HepG2 (cell line): ENCODE data around the gene C14orf119. TPM values are rescaled to one million over a fixed set of nuclear protein-coding genes. Genes with fewer than 3 reads are reported as not detected.

Source experiments
- ATAC-seq: fragments of 200-7000 bp; cut with Tn5 transposase; 3 replicates; pipeline ENCODE4 v1.9.1; 2020; ENCODE audit warnings: mild to moderate bottlenecking, moderate library complexity
- BruUV-seq: library from RNA; stranded (reverse); fragments of 400-500 nt; replicated peaks from 2 replicates; lab custom pipeline; 2021; lab: Mats Ljungman, UMichigan
- CTCF ChIA-PET: fragments of 300-600 bp; formaldehyde crosslinking; extraction: SDS; loops from one replicate; lab custom pipeline; 2021; ENCODE audit warnings: low total read pairs, inconsistent platforms, low intra/inter-chr PET ratio; lab: Yijun Ruan, JAX
- POLR2A ChIA-PET: fragments of 350-600 bp; sonication (Branson Sonifier 250); formaldehyde crosslinking; loops from one replicate; lab custom pipeline; 2020; ENCODE audit warnings: antibody characterized with exemption, inconsistent platforms; lab: Yijun Ruan, JAX
- DNase-seq: peaks from one replicate; pipeline ENCODE4 v3.0.0-alpha.2; 2015; ENCODE audit warnings: low spot score
- FAIRE-seq: peaks from 3 replicates; lab custom pipeline; 2011; peaks lifted over from hg19 to GRCh38; lab: Jason Lieb, UNC
- H2AFZ ChIP-seq: one replicate; pipeline ENCODE4 v1.6.1; 2011; ENCODE audit warnings: low read length, inconsistent platforms
- H3K27ac ChIP-seq: fragments of 300-600 bp; 3 replicates; pipeline ENCODE4 v1.8.0; 2011; ENCODE audit warnings: mixed run types, mild to moderate bottlenecking, mixed read lengths, low read length, inconsistent platforms; ENCODE audit not compliant: insufficient read depth; ENCODE audit errors: extremely low read length
- H3K27me3 ChIP-seq, 2 experiments: fragments of 200-600 bp in 1 of 2; 2 replicates in 1 of 2; 3 replicates in 1 of 2; pipeline versions ENCODE4 v1.6.0 to v1.8.0; 2011; ENCODE audit warnings: low read length in 2 of 2, mild to moderate bottlenecking in 2 of 2, moderate library complexity in 2 of 2, inconsistent platforms in 1 of 2; ENCODE audit not compliant: insufficient read depth in 2 of 2, control insufficient read depth in 1 of 2
- H3K36me3 ChIP-seq, 2 experiments: fragments of 200-600 bp in 1 of 2; replicated peaks in 1 of 2; 2 replicates in 1 of 2; 3 replicates in 1 of 2; pipeline versions ENCODE4 v1.5.1 to v1.8.0; 2011; ENCODE audit warnings: low read length in 2 of 2, inconsistent platforms in 1 of 2; ENCODE audit not compliant: insufficient read depth in 2 of 2, control insufficient read depth in 1 of 2
- H3K4me1 ChIP-seq: 2 replicates; pipeline ENCODE4 v1.5.1; 2012; ENCODE audit warnings: low read length, inconsistent platforms; ENCODE audit not compliant: insufficient read depth
- H3K4me2 ChIP-seq: 2 replicates; pipeline ENCODE4 v1.6.0; 2011; ENCODE audit warnings: low read depth, low read length, inconsistent platforms
- H3K4me3 ChIP-seq, 3 experiments: fragments of 200-600 bp in 1 of 3; sonication (generic), shearing (Covaris generic) in 1 of 3; replicated peaks in 1 of 3; 2 replicates each; pipeline ENCODE4 v1.5.1; 2011 to 2016; ENCODE audit warnings: low read length in 3 of 3, inconsistent platforms in 2 of 3, low read depth in 2 of 3, mild to moderate bottlenecking in 2 of 3, control low read depth in 1 of 3, mixed read lengths in 1 of 3; ENCODE audit not compliant: insufficient read depth in 1 of 3
- H3K79me2 ChIP-seq: one replicate; pipeline ENCODE4 v1.6.1; 2011; ENCODE audit warnings: low read length, inconsistent platforms; ENCODE audit not compliant: insufficient read depth
- H3K9ac ChIP-seq: 2 replicates; pipeline ENCODE4 v1.6.0; 2011; ENCODE audit warnings: mild to moderate bottlenecking, low read depth, low read length, inconsistent platforms; ENCODE audit not compliant: insufficient read depth
- H3K9me3 ChIP-seq: 2 replicates; pipeline ENCODE4 v1.5.1; 2012; ENCODE audit warnings: mild to moderate bottlenecking, low read length
- H4K20me1 ChIP-seq: 2 replicates; pipeline ENCODE4 v1.6.0; 2011; ENCODE audit warnings: inconsistent platforms, mild to moderate bottlenecking, low read length, moderate library complexity; ENCODE audit not compliant: insufficient read depth
- AKAP8 ChIP-seq: sonication (generic); formaldehyde crosslinking; IDR thresholded peaks from 2 replicates; pipeline ENCODE4 v1.5.1; 2020; ENCODE audit warnings: mild to moderate bottlenecking, missing genetic modification reagents
- ATF7-NPFF ChIP-seq: sonication (generic); formaldehyde crosslinking; IDR thresholded peaks from 2 replicates; pipeline ENCODE4 v1.8.1; 2023; ENCODE audit warnings: mild to moderate bottlenecking, low read depth, missing genetic modification reagents, moderate library complexity
- HHEX ChIP-seq: IDR thresholded peaks from 2 replicates; pipeline ENCODE4 v1.6.1; 2016; ENCODE audit warnings: control low read depth
- HIVEP1 ChIP-seq: sonication (generic); formaldehyde crosslinking; IDR thresholded peaks from 2 replicates; pipeline ENCODE4 v1.4.0; 2020; ENCODE audit warnings: mild to moderate bottlenecking, missing genetic modification reagents
- KDM2A ChIP-seq: sonication (generic); formaldehyde crosslinking; IDR thresholded peaks from 2 replicates; pipeline ENCODE4 v1.4.0; 2020; ENCODE audit warnings: low read depth, missing genetic modification reagents, borderline replicate concordance
- MTA3 ChIP-seq: sonication (generic); formaldehyde crosslinking; IDR thresholded peaks from 2 replicates; pipeline ENCODE4 v1.4.0; 2020; ENCODE audit warnings: missing genetic modification reagents
- POLR2AphosphoS5 ChIP-seq: IDR thresholded peaks from 2 replicates; pipeline ENCODE4 v1.6.1; 2012; ENCODE audit warnings: low read depth, low read length
- SSRP1 ChIP-seq: IDR thresholded peaks from 2 replicates; pipeline ENCODE4 v1.6.1; 2016; ENCODE audit warnings: control low read depth
- ZNF251 ChIP-seq: sonication (generic); formaldehyde crosslinking; IDR thresholded peaks from 2 replicates; pipeline ENCODE4 v1.9.0; 2021; ENCODE audit warnings: mild to moderate bottlenecking, missing genetic modification reagents
- ZNF430 ChIP-seq: sonication (generic); formaldehyde crosslinking; IDR thresholded peaks from 2 replicates; pipeline ENCODE4 v1.9.0; 2021; ENCODE audit warnings: mild to moderate bottlenecking, missing genetic modification reagents
- ZNF615 ChIP-seq: sonication (generic); formaldehyde crosslinking; IDR thresholded peaks from 2 replicates; pipeline ENCODE4 v1.5.0; 2020; ENCODE audit warnings: mild to moderate bottlenecking, missing genetic modification reagents, borderline replicate concordance
- ZNF652 ChIP-seq: IDR thresholded peaks from 2 replicates; pipeline ENCODE4 v1.6.1; 2016; ENCODE audit warnings: low read depth, borderline replicate concordance
- ZNF768 ChIP-seq: sonication (generic); formaldehyde crosslinking; IDR thresholded peaks from 2 replicates; pipeline ENCODE4 v1.4.0; 2020; ENCODE audit warnings: missing genetic modification reagents
- ZNF776 ChIP-seq: sonication (generic); formaldehyde crosslinking; IDR thresholded peaks from 2 replicates; pipeline ENCODE4 v1.4.0; 2020; ENCODE audit warnings: mild to moderate bottlenecking, missing genetic modification reagents
- ZNF781 ChIP-seq: sonication (generic); formaldehyde crosslinking; IDR thresholded peaks from 2 replicates; pipeline ENCODE4 v1.5.1; 2020; ENCODE audit warnings: borderline replicate concordance, mild to moderate bottlenecking, missing genetic modification reagents; ENCODE audit errors: not compliant biosample characterization
- ZNF891 ChIP-seq: sonication (generic); formaldehyde crosslinking; IDR thresholded peaks from 2 replicates; pipeline ENCODE4 v1.5.0; 2020; ENCODE audit warnings: mild to moderate bottlenecking, missing genetic modification reagents
- WGBS: methylation state at CpG from one replicate; pipeline ENCODE4 v1.1.6; 2017; ENCODE audit warnings: low lambda C conversion rate; 5-methylcytosine and 5-hydroxymethylcytosine counted together
- in situ Hi-C: cut with HindIII; loops from 2 replicates; pipeline ENCODE4 v1.10.0; 2017; ENCODE audit warnings: low pct_unique_long_range_greater_than_20kb; ENCODE audit not compliant: extremely low pct_ligation_motif_present
- intact Hi-C: fragments of 100-400 bp; cut with micrococcal nuclease; formaldehyde crosslinking; loops from one replicate; pipeline ENCODE4 v1.10.0; 2022; ENCODE audit not compliant: unreplicated experiment
- polyA plus RNA-seq, 8 experiments: library from polyadenylated mRNA; depleted of rRNA in 3 of 8; stranded (reverse) in 7 of 8; unstranded in 1 of 8; fragments of >200 nt; fragmentation: Illumina TruSeq in 4 of 8; extraction: Trizol in 4 of 8; gene quantifications; 2 replicates each; pipeline versions ENCODE4 v1.2.1 to v1.2.3, GENCODE V29; 2011 to 2016; ENCODE audit warnings: low read depth in 4 of 8, missing spikeins in 1 of 8, mixed read lengths in 1 of 8; ENCODE audit not compliant: insufficient read depth in 1 of 8
- total RNA-seq, 5 experiments: library from RNA; depleted of rRNA; stranded (reverse); fragments of >200 nt; fragmentation: Illumina TruSeq; extraction: Trizol; gene quantifications; 2 replicates each; pipeline ENCODE4 v1.2.3, GENCODE V29; 2016; ENCODE audit warnings: low read depth in 1 of 5
- TF ChIP-seq, protein P1 (sequence below): sonication (generic); formaldehyde crosslinking; IDR thresholded peaks from 2 replicates; pipeline ENCODE4 v1.5.0; 2020; ENCODE audit warnings: missing genetic modification reagents
- TF ChIP-seq, protein P2 (sequence below): sonication (generic); formaldehyde crosslinking; IDR thresholded peaks from 2 replicates; pipeline ENCODE4 v1.5.0; 2020; ENCODE audit warnings: mild to moderate bottlenecking, missing genetic modification reagents

Gene C14orf119
- total and polyA plus RNA-seq, 2 of the 13 experiments (the other 11 are each of a cell fraction or from before 2014, with no cell fraction given), result 117 to 206 TPM

GRCh38 chr14:23067847-23068788, 27.2 kb upstream of the C14orf119 start:
- no TSS peak for BruUV-seq
- Histone ChIP-seq H3K27ac (no peak overlapping the region), H3K9me3 (no peaks in the 10 kb centered on the region), H3K4me3 (no peak overlapping the region), H3K9ac (no peak overlapping the region), H3K4me2 (peak overlapping the region; percentile 21; the same call in 1 of the 2 replicates), H2AFZ (no peak overlapping the region), H4K20me1 (peaks cover 12% of the 10 kb centered on the region), H3K27me3 (no peaks in the 10 kb centered on the region; a peak in 1 of 5 replicates), H3K36me3 (peaks cover 50 to 76% of the 10 kb centered on the region in 2 experiments), H3K4me1 (peaks cover 42% of the 10 kb centered on the region), H3K79me2 (peaks cover 45% of the 10 kb centered on the region)
- ATAC-seq (0 out of 3 replicates have a peak, but pooled peaks have one; percentile 2), DNase-seq (no peak), FAIRE-seq (no peak)
- intact Hi-C loops (loop anchor here (2.0 kb wide), 1 partner anchor 119 kb away; no protein-coding TSS in a partner anchor), in situ Hi-C loops (loop anchor here (5.0 kb wide), 1 partner anchor 39 kb away; no protein-coding TSS in a partner anchor)
- ChIA-PET POLR2A (interaction anchor here (0.8 to 2.0 kb wide), 27 partner anchors 9 to 302 kb away, joined by 3 to 80 read pairs (median 5); partner anchors contain the start of genes ACIN1, AJUBA, BCL2L2 and C14orf119), CTCF (interaction anchor here (0.6 to 4.5 kb wide), 16 partner anchors 10 to 511 kb away, joined by 3 to 34 read pairs (median 7); partner anchors contain the start of genes ACIN1, C14orf119 and CDH24)
- WGBS, result 89% methylated on average over 14 of the region's 14 CpGs
- TF ChIP-seq KDM2A (CRISPR knock-in tag) (no peak), ATF7-NPFF (peak; percentile 48; the same call in 1 of the 2 replicates), ZNF652 (CRISPR knock-in tag) (no peak), POLR2AphosphoS5 (peak; percentile 49; the same call in 1 of the 2 replicates), ZNF768 (CRISPR knock-in tag) (no peak), ZNF891 (peak; percentile 67; the same call in 1 of the 2 replicates), ZNF430 (CRISPR knock-in tag) (0 out of 2 replicates have a peak, but pooled peaks have one; percentile 57), MTA3 (CRISPR knock-in tag) (no peak), HHEX (CRISPR knock-in tag) (0 out of 2 replicates have a peak, but pooled peaks have one; percentile 22), AKAP8 (CRISPR knock-in tag) (0 out of 2 replicates have a peak, but pooled peaks have one; percentile 33), ZNF615 (CRISPR knock-in tag) (0 out of 2 replicates have a peak, but pooled peaks have one; percentile 15), SSRP1 (CRISPR knock-in tag) (0 out of 2 replicates have a peak, but pooled peaks have one; percentile 64), HIVEP1 (CRISPR knock-in tag) (peak; percentile 39), ZNF781 (peak; percentile 26), ZNF776 (no peak), ZNF251 (0 out of 2 replicates have a peak, but pooled peaks have one; percentile 45)
- TF ChIP-seq, protein P1, sequence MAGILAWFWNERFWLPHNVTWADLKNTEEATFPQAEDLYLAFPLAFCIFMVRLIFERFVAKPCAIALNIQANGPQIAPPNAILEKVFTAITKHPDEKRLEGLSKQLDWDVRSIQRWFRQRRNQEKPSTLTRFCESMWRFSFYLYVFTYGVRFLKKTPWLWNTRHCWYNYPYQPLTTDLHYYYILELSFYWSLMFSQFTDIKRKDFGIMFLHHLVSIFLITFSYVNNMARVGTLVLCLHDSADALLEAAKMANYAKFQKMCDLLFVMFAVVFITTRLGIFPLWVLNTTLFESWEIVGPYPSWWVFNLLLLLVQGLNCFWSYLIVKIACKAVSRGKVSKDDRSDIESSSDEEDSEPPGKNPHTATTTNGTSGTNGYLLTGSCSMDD (CRISPR knock-in tag), result no peak
- TF ChIP-seq, protein P2, sequence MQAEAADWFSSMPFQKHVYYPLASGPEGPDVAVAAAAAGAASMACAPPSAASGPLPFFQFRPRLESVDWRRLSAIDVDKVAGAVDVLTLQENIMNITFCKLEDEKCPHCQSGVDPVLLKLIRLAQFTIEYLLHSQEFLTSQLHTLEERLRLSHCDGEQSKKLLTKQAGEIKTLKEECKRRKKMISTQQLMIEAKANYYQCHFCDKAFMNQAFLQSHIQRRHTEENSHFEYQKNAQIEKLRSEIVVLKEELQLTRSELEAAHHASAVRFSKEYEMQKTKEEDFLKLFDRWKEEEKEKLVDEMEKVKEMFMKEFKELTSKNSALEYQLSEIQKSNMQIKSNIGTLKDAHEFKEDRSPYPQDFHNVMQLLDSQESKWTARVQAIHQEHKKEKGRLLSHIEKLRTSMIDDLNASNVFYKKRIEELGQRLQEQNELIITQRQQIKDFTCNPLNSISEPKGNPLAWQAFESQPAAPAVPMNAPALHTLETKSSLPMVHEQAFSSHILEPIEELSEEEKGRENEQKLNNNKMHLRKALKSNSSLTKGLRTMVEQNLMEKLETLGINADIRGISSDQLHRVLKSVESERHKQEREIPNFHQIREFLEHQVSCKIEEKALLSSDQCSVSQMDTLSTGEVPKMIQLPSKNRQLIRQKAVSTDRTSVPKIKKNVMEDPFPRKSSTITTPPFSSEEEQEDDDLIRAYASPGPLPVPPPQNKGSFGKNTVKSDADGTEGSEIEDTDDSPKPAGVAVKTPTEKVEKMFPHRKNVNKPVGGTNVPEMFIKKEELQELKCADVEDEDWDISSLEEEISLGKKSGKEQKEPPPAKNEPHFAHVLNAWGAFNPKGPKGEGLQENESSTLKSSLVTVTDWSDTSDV, result peak; percentile 92; the same call in 1 of the 2 replicates
